ENCODE measurements around the gene IL2RG.

The IL2RG gene

DNA sequence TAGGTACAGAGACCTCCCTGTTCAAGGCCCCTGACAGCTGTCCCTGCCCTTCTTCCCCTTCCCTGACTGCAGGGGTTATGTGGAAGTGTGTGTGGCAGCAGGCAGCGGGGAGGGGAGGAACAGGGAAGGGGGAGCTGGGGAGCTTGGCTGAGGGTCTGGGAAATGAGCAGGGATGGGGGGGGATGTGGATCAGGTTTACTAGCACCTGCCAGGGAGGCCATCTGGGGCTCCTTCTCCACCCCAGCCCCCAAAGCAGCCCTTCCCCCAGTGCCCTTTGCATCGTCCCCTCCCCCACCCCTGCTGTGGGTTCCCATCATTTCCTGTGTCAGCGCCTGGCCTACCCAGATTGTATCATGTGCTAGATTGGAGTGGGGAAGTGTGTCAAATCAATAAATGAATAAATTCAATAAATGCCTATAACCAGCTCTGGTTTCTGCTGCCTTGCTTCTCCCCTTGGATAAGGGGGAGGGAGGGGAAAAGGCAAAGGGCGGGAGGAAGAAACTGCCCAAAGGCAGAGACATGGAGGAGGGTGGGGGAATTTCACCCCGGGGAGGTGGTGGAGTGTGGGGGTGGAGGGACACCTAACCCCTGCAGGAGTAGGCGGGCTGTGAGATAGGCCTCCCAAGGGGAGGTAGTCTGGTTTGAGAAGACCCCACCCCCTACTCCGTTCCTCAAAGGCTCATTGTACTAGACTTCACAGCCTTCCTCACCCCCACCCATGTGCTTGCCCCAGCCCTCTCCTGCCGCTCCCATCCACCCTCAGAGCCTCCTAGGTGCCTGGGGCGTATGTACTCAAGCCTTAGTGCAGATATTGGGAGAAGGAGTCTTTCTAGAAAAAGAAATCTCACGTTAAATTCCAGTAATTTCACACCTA lies 8.0 kb downstream of the IL2RG start:
- no peak for TF ChIP-seq CTCF (IDR thresholded peaks at IDR 0.05; ENCODE audit: control insufficient read depth, insufficient read depth, low read depth, low read length, missing control alignments)
- DNase-seq (ENCODE audit: low read depth) = no peak
- H3K4me3 ChIP-seq (ENCODE audit: control insufficient read depth, low read depth, low read length) = no peak overlapping the region

GRCh38 chrX:71102292-71102691 lies 9.1 kb downstream of the IL2RG start:
- no peak for DNase-seq (ENCODE audit: low read depth)
- H3K4me3 ChIP-seq (ENCODE audit: control insufficient read depth, low read depth, low read length) = no peak overlapping the region
- no peak for TF ChIP-seq CTCF (IDR thresholded peaks at IDR 0.05; ENCODE audit: control insufficient read depth, insufficient read depth, low read depth, low read length, missing control alignments)

GRCh38 chrX:71100581-71101505 lies 10.5 kb downstream of the IL2RG start:
- DNase-seq (ENCODE audit: low read depth) = no peak
- no peak for TF ChIP-seq CTCF (IDR thresholded peaks at IDR 0.05; ENCODE audit: control insufficient read depth, insufficient read depth, low read depth, low read length, missing control alignments)
- H3K4me3 ChIP-seq (ENCODE audit: control insufficient read depth, low read depth, low read length) = no peak overlapping the region

DNA sequence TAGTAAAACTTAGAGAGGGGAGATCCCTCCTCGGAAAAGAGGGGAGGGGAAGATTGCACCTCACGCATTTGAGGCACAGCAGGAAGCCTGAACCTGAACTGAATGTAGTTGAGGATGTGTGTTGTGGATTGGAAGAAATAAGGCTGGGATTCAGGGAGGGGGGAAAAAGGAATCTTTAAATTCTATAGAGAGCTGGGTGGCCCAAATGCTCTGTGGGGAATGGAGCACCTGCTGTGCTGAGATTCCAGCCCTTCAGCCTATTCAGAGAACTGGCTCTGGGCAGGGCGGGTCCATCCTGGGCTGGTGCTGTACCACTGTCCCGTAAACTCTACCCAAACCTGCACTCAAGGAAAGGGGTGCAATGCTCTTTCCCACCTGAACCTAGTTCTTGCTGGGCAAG lies 11.6 kb downstream of the IL2RG start:
- no peak for TF ChIP-seq CTCF (IDR thresholded peaks at IDR 0.05; ENCODE audit: control insufficient read depth, insufficient read depth, low read depth, low read length, missing control alignments)
- no peak overlapping the region for H3K4me3 ChIP-seq (ENCODE audit: control insufficient read depth, low read depth, low read length)
- no peak for DNase-seq (ENCODE audit: low read depth)

- no peak for TF ChIP-seq CTCF (IDR thresholded peaks at IDR 0.05; ENCODE audit: control insufficient read depth, insufficient read depth, low read depth, low read length, missing control alignments)
- no peak for DNase-seq (ENCODE audit: low read depth)
- no peak overlapping the region for H3K4me3 ChIP-seq (ENCODE audit: control insufficient read depth, low read depth, low read length)
These were observed 12.3 kb downstream of the IL2RG start for GRCh38 chrX:71098951-71099506.

- DNase-seq (ENCODE audit: low read depth) = no peak
- TF ChIP-seq CTCF (IDR thresholded peaks at IDR 0.05; ENCODE audit: control insufficient read depth, insufficient read depth, low read depth, low read length, missing control alignments) = peak; percentile 42
- no peak overlapping the region for H3K4me3 ChIP-seq (ENCODE audit: control insufficient read depth, low read depth, low read length)
These were observed 13.1 kb downstream of the IL2RG start for GRCh38 chrX:71098302-71098701.
